NCI-H1436 (cell line): ENCODE measurements around the gene MYBBP1A.
"Not testable (repeated sequence)": the region's sequence is repeated elsewhere in the genome, so short reads cannot be mapped to it uniquely, and the experiment has no call there.

Experiments used
- DNase-seq: peaks from one replicate; lab custom pipeline; 2025; lab: John Stamatoyannopoulos, UW

The MYBBP1A gene

GRCh38 chr17:4590981-4591453 is 35.8 kb upstream of the MYBBP1A start:
- no peak for DNase-seq

GRCh38 chr17:4590042-4590441 is 34.9 kb upstream of the MYBBP1A start:
- DNase-seq: not testable (repeated sequence)

DNA sequence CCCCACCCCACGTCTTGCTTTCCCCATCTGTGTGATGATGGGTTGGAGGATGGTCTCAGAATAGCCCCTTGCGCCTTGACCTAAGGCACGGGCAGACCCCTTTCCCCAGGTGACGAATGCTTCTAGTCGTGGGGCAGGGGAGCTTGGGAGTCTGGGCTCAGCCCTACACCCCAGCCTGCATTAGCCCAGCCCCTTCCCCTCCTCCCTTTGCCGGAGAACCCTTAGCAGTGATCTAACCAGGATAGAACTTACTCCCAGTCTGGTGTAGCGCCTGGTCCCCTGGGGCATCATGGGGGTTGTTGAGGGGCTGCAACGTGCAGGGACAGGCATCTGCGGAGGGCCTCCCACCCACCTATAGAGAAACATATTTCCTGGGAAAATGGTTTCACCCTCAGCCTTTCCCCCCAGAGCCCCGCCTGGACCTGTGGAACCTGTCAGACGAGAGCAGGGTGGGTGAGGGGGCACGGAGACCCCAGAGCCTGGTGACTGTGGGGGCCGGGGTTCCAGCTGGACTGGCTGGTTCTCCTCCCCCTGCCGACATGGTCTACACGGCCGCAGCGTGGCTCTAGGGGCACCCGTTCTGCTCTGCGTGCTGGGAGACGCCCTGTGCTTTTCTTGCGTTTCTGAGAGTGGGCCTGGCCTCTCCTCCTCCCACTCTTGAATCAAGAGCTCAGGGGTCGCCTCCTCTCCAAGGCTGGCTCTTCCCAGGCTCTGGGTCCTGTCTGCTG is 33.9 kb upstream of the MYBBP1A start:
- DNase-seq: no peak

- DNase-seq: no peak
Observed at GRCh38 chr17:4588391-4588790, 33.2 kb upstream of the MYBBP1A start.

- no peak for DNase-seq
Observed at GRCh38 chr17:4587803-4588202, 32.6 kb upstream of the MYBBP1A start.

DNA sequence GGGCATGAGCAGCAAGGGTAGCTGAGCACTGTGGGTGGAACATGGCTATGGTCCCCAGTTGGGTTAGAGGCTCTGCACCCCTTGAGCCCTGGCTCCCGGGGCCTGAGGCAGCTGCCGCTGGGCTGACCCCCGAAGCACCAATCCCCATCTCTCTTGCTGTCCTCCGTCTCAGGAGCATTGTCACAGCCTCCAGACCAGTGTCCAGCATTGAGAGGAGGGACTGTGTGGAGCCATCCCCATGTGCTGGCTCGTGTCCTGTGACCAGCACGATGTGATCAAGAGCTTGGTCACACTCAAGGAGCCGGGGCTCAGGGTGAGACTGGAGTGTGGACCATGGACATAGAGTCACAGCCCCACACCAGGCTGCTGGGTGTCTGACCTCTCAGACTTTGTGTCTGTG is 32.0 kb upstream of the MYBBP1A start:
- no peak for DNase-seq

- no peak for DNase-seq
Observed at GRCh38 chr17:4586043-4586442, 30.9 kb upstream of the MYBBP1A start.

GRCh38 chr17:4585638-4585994 is 30.4 kb upstream of the MYBBP1A start:
- DNase-seq: no peak

- no peak for DNase-seq
Observed at GRCh38 chr17:4584917-4585637, 29.9 kb upstream of the MYBBP1A start.

GRCh38 chr17:4584101-4584916 is 29.1 kb upstream of the MYBBP1A start, which contains the start of gene SMTNL2:
Gene SMTNL2, plus strand, starts transcription at chr17:4584529. Its CDS starts 77 bp downstream, at chr17:4584606.
- no peak for DNase-seq

DNA sequence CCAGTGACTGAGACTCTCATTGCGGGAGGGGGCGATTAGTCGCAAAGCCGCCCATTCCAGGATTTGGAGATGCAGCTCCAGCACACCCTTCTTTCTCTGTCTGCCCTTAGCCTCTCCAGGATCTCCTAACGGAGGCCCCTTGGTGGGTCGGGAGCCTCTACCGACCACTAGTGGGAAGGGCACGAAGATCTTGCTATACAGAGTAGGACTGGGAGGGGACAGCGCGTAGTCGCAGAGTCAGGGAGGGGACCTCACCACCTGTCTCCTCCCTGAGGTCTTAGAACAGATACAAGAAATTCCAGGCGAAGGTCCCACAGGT is 28.6 kb upstream of the MYBBP1A start:
- no peak for DNase-seq

DNA sequence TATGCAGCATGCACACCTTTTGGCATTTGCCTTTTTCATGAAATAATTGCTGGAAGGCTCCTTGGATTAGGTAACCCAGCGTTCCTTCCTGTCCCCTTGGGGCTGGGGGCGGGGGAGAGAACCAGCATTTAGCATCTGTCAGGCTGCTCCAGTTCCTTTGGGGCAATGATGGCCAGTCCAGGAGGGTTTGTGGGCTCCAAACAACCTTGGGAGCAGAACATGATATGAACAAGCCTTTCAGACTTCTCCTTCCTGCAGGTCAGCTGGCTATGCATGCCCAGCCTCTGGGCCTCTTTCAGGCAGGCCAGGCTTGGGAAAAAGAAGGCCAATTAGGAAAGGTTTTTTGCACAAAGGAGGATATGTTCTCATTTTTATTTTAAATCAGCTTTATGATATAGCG is 28.0 kb upstream of the MYBBP1A start:
- no peak for DNase-seq

- no peak for DNase-seq
Observed at GRCh38 chr17:4582691-4583090, 27.5 kb upstream of the MYBBP1A start.

GRCh38 chr17:4582101-4582501 is 26.9 kb upstream of the MYBBP1A start:
- DNase-seq: no peak

DNA sequence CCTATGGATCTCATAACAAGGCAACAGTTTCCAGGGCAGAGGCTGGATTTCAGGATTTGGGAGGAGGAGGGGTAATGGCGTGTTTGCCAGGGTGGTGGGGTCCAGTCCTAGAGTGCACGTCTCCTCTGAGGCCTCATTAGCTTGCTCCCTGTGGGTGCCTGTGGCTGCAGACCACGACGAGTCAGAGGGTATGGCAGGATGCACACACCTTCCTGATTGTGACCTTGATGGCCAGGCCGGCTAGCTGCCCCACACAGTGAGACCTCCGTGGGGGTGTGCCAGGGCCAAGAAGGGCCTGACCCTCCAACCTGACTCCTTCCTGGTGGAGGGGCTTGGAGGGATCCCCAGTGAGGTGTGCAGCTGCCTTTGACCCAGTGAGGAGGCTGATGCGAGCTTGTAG is 25.1 kb upstream of the MYBBP1A start:
- no peak for DNase-seq

- no peak for DNase-seq
Observed at GRCh38 chr17:4579678-4580077, 24.5 kb upstream of the MYBBP1A start.

- DNase-seq: not testable (repeated sequence)
Observed at GRCh38 chr17:4578349-4578748, 23.2 kb upstream of the MYBBP1A start.

DNA sequence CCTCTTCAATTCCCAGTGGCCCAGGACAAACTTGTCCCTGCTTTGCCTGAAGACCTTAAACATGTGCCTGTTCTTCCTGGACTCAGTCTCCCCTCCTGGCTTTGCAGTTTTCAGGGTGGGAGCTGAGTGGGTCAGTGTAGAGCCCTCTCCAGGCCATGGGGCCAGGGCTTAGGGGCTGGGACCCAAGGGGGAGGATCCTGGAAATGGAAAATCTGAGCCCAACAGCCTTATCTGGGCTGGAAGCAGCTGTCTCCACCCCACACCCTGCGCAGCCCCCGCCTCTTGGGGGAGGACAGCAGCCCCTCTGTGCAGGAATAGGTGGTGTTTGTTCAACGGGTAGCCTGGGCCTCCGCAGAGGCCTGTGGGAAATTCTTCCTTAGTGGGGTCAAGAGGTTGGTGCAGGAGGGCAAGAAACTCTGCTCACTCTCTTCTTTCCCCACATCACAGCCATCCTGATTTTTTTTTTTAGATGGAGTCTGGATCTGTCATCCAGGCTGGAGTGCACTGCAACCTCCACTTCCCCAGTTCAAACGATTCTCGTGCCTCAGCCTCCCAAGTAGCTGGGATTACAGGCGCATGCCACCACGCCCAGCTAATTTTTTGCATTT is 22.3 kb upstream of the MYBBP1A start:
- DNase-seq: no peak

DNA sequence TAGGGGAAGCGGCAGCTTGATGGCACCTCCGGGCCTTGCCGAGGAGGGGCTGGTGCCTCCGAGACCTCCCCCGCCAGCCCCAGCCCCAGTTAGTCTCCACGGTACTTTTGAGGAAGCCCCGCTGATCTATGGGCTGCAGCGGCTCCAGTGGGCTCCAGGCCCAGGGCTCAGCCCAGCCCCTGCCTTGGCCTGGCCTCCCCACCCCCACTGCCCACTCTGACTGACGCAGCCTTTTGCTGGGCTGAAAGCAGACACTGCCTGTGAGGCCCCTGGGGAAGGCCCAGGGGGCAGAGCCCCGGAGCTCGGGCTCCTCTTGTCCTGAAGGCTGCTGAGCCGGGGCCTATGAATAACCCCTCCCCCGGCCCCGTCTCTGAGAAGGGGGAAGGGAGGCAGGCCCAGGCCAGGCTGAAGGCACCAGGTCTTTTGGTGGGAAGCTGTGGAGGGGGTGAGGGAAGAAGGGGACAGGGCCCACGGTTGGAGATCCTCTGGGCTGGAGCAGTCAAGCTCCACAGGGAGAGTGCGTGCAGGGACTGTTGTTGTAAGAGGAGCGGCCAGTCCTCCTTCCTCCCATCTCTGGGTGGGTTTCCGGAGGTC is 21.6 kb upstream of the MYBBP1A start:
- no peak for DNase-seq

DNA sequence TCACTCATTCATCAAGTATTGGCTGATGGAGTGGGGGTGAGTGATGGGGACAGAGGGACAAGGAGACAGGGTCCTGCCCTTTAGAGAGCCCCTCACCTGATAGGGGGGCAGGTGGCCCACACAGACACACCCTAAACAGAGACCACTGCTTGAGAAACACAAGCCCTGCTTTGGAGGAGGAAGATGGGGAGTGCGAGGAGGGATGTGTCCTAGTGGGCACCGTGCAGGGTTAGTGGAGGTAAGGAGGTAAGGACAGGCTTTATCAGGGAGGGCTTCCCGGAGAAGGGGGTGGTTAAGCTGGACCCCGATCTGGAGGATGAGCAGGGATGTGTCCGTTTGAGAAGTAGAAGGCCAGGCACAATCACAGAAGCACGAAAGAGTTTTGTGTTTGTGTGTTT is 21.0 kb upstream of the MYBBP1A start:
- DNase-seq: no peak

DNA sequence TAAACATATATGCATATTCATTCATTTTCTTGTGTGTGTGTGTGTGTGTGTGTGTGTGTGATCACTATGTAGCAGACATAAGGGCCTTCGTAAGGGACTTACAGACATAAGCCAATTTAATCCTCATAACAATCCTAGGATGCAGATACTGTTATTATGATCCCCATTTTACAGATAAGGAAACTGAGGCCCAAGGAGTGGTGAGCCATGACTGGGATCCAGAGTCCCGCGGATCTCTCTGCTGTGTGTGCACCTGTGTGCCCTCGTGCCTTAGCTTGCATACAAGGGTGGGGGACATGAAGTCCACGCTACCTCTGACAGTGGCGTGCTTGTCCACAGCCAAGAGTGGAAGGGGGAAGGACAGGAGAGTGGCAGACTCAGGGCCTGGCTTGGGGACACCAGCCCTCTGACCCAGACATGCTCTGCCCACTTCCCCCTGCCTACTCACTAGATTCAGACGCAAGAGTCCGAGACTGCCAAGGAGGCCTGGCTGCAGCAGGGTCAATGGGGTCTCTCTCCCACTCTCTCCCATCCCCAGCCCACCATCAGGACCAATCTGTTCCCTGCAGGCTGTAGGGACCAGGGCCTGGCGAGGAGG is 19.4 kb upstream of the MYBBP1A start:
- no peak for DNase-seq

DNA sequence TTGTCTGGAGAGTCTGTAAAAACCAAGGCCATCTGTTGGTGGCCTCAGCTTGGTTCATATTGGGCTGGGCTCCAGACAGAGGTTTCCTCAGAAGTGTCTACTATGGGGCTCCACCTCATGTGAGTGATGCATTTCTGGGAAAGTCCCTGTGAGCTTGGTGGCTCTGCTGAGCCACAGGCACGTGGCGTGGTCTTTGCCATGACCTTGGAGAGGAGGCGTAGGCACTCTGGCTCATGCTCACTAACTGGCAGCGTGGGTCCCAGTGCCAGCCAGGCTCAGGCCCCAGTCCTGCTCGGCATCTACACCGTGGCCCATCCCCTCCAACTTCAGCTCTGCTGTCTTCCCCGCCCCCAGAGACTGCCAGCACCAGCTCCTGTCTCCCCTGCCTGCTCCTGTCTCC is 18.5 kb upstream of the MYBBP1A start:
- no peak for DNase-seq
